ENCODE results near the gene C19orf44. TPM values are rescaled to one million over a fixed set of nuclear protein-coding genes. Genes with fewer than 3 reads are reported as not detected.

The C19orf44 gene
- total RNA-seq, 1 donor from 2014 or later = 8.5 TPM

DNA sequence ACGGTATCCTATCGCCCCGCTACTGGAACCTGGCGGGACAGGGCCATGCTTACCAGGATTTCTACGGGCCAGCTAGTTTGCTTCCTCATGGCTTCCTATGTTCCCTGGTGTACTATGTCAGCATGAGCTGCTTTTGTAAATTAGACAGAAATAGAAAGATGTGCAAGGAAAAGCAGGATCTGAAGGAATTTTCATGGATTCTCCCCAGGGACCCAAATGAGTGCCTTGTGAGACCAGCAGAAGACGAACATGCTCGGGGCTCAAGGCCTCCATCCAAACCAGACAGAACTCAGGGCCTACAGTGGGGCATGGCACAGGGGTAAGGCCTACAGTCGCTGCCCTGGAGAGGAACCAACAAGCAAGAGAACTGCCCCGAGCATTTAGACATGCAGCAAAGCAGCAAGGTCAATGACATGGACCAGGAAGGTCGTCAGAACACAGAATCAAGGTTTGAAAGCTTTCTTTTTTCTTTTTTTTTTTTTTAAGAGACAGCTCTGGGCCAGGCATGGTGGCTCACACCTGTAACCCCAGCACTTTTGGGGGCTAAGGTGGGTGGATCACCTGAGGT, 41.8 kb upstream of the C19orf44 start:
- Mint-ChIP-seq H3K4me3 (peak overlapping the region; percentile 33), H3K36me3 (no peaks in the 10 kb centered on the region), H3K4me1 (ENCODE audit: unreplicated experiment) (peaks cover 42% of the 10 kb centered on the region), H3K27me3 (no peaks in the 10 kb centered on the region), H3K27ac (peak overlapping the region; percentile 74), H3K9me3 (no peaks in the 10 kb centered on the region)
- no peak for DNase-seq (ENCODE audit: extremely low spot score, unreplicated experiment)
- TF ChIP-seq, protein P1, sequence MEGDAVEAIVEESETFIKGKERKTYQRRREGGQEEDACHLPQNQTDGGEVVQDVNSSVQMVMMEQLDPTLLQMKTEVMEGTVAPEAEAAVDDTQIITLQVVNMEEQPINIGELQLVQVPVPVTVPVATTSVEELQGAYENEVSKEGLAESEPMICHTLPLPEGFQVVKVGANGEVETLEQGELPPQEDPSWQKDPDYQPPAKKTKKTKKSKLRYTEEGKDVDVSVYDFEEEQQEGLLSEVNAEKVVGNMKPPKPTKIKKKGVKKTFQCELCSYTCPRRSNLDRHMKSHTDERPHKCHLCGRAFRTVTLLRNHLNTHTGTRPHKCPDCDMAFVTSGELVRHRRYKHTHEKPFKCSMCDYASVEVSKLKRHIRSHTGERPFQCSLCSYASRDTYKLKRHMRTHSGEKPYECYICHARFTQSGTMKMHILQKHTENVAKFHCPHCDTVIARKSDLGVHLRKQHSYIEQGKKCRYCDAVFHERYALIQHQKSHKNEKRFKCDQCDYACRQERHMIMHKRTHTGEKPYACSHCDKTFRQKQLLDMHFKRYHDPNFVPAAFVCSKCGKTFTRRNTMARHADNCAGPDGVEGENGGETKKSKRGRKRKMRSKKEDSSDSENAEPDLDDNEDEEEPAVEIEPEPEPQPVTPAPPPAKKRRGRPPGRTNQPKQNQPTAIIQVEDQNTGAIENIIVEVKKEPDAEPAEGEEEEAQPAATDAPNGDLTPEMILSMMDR (conservative IDR thresholded peaks at IDR 0.05) = no peak

DNA sequence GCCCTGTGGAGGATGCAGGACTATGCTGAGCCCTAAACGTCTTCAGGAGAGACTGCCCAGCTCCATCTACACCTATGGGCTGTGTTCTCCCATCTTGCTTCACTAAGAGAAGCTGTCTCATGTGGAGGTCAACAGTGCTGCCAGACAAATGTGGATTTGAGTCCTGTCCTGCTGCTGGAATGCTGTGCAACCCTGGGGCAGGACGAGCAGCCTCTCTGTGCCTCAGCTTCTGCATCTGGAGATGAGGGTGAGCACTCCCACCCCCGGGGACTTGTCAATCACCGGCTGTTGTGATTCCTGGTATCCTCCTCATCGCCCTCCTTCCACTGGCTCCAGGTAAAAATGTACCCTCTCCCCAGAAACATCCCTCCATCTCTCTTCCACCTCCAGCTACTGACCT, 40.7 kb upstream of the C19orf44 start:
- no peak for DNase-seq (ENCODE audit: extremely low spot score, unreplicated experiment)
- no peak overlapping the region for H3K4me3 Mint-ChIP-seq
- H3K4me1 Mint-ChIP-seq (ENCODE audit: unreplicated experiment) = peaks cover 47% of the 10 kb centered on the region
- no peaks in the 10 kb centered on the region for H3K9me3 Mint-ChIP-seq
- H3K27me3 Mint-ChIP-seq = no peaks in the 10 kb centered on the region
- TF ChIP-seq, protein P1 (conservative IDR thresholded peaks at IDR 0.05) = no peak
- no peak overlapping the region for H3K27ac Mint-ChIP-seq
- H3K36me3 Mint-ChIP-seq = no peaks in the 10 kb centered on the region

DNA sequence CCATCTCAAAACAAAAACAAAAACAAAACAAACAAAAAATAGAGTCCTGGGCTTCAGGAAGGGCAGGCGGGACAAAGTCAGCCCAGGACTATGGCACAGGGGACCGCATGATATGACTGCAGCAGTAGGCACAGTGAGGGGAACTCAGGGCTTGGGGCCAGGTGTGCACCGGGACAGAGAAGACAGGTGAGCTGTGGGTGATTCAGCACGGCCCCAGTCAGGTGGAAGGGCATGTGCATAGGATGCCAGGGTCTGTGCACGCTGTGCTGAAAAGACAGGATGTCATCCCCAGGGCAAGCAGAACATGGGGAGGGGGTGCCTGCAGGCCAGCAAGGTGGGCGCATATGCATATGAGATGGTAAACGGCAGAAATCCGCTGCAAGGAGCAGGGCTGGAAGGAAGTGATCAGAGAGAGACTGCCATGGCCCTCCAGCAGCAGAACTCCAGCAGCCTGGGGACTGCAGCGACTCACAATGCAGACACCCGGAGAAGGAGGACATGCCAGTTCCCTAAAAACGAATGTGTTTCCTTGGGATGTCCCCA, 39.5 kb upstream of the C19orf44 start:
- H3K36me3 Mint-ChIP-seq = no peaks in the 10 kb centered on the region
- H3K9me3 Mint-ChIP-seq = no peaks in the 10 kb centered on the region
- no peak for DNase-seq (ENCODE audit: extremely low spot score, unreplicated experiment)
- peaks cover 47% of the 10 kb centered on the region for H3K4me1 Mint-ChIP-seq (ENCODE audit: unreplicated experiment)
- TF ChIP-seq, protein P1 (conservative IDR thresholded peaks at IDR 0.05) = no peak
- H3K4me3 Mint-ChIP-seq = no peak overlapping the region
- H3K27me3 Mint-ChIP-seq = no peaks in the 10 kb centered on the region
- H3K27ac Mint-ChIP-seq = no peak overlapping the region

DNA sequence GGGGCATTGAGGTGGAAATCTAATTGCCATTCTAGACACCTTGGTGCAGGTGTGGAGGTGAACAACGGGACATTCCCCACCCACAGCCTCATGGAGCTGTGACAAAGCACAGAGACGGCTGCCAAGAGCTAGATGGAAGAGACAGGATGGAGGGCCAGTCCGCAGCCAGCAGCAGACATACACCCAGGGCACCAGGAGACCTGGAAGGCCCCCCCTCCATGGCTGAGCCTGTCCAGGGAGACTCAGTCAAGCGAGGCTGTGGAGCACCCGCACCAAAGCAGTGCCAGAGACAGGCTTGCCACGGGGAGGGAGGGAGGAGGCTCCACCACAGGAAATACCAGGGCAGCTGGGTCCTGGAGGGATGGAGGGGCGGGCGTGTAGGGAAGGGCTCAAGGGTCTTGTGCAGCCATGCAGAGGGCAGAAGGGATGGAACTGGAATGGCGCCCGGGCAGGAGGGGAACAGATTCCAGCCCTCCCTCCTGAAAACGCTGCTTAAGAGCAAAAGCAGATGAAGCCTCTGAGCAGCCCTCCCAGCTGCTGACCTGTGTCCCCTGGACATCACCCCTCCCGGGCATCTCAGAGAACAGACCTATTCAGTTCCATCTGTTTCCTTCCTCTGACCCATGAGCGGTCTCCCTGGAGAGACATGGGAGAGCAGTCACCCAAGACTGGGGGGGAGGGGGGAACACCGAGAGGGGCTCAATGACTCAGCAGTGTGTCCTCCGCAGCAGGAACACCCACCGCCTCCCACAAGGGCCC, 38.8 kb upstream of the C19orf44 start:
- no peak for DNase-seq (ENCODE audit: extremely low spot score, unreplicated experiment)
- no peaks in the 10 kb centered on the region for H3K36me3 Mint-ChIP-seq
- H3K27ac Mint-ChIP-seq = no peak overlapping the region
- no peak overlapping the region for H3K4me3 Mint-ChIP-seq
- no peaks in the 10 kb centered on the region for H3K9me3 Mint-ChIP-seq
- TF ChIP-seq, protein P1 (conservative IDR thresholded peaks at IDR 0.05) = no peak
- peaks cover 47% of the 10 kb centered on the region for H3K4me1 Mint-ChIP-seq (ENCODE audit: unreplicated experiment)
- H3K27me3 Mint-ChIP-seq = no peaks in the 10 kb centered on the region

DNA sequence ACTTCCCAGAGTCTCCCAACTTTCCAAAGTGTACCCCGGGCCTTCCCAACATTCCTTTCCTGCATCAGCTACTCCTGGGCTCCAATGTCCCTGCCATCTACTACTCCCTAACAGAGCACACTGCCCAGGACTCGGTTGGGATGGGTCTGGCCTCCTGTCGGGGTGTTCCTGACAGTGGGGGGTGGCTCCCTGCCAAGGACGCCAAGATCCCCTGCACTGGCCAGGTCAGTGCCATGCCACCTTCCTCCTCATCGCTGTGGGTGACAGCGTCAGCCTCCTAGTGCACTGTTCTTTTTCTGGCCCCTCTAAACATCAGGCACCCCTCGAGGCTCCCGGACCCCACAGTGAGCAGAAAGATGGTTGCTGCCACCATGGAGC, 38.3 kb upstream of the C19orf44 start:
- DNase-seq (ENCODE audit: extremely low spot score, unreplicated experiment) = no peak
- peaks cover 47% of the 10 kb centered on the region for H3K4me1 Mint-ChIP-seq (ENCODE audit: unreplicated experiment)
- TF ChIP-seq, protein P1 (conservative IDR thresholded peaks at IDR 0.05) = no peak
- no peak overlapping the region for H3K27ac Mint-ChIP-seq
- H3K36me3 Mint-ChIP-seq = no peaks in the 10 kb centered on the region
- no peaks in the 10 kb centered on the region for H3K9me3 Mint-ChIP-seq
- H3K4me3 Mint-ChIP-seq = no peak overlapping the region
- H3K27me3 Mint-ChIP-seq = no peaks in the 10 kb centered on the region

Data from type B pancreatic cell (in vitro differentiated cells).